HCT116 (cell line): Measurements from ENCODE around the gene CAP2. TPM values are rescaled to one million over a fixed set of nuclear protein-coding genes. Genes with fewer than 3 reads are reported as not detected.

Source experiments
- ATAC-seq: fragments of 200-7000 bp; cut with Tn5 transposase; 2 replicates; pipeline ENCODE4 v1.9.1; 2020; ENCODE audit warnings: mild to moderate bottlenecking, moderate library complexity
- BruUV-seq: library from RNA; stranded (reverse); fragments of 400-500 nt; replicated peaks from 2 replicates; lab custom pipeline; 2021; lab: Mats Ljungman, UMichigan
- CTCF ChIA-PET: fragments of 300-600 bp; sonication (Branson Sonifier 250); formaldehyde crosslinking; loops from one replicate; lab custom pipeline; 2021; ENCODE audit warnings: antibody characterized with exemption; lab: Charles Lee
- POLR2A ChIA-PET: fragments of 300-600, 350-600 bp; sonication (Branson Sonifier 250); formaldehyde crosslinking; loops from one replicate; lab custom pipeline; 2021; ENCODE audit warnings: antibody characterized with exemption; lab: Charles Lee
- RAD21 ChIA-PET, 2 experiments: fragments of 300-600 bp; sonication (Branson Sonifier 250); formaldehyde crosslinking; loops; one replicate each; lab custom pipeline; 2023; ENCODE audit warnings: low total read pairs in 2 of 2; ENCODE audit not compliant: uncharacterized antibody in 2 of 2, unreplicated experiment in 2 of 2, low non-redundant PET in 1 of 2; lab: Charles Lee
- DNase-seq: peaks from one replicate; pipeline ENCODE4 v3.0.0-alpha.2; 2010; ENCODE audit warnings: low read depth, low spot score
- H2AFZ ChIP-seq: fragments of 200-600 bp; shearing (Covaris generic), sonication (generic); 2 replicates; pipeline ENCODE4 v1.6.1; 2017; ENCODE audit warnings: low read depth, mixed run types, mixed read lengths, antibody characterized with exemption, low read length; ENCODE audit not compliant: poor library complexity, severe bottlenecking
- H3K27ac ChIP-seq: 2 replicates; pipeline ENCODE4 v1.5.1; 2012; ENCODE audit warnings: low read depth, low read length
- H3K27me3 ChIP-seq: fragments of 200-600 bp; sonication (generic); 2 replicates; pipeline ENCODE4 v1.6.1; 2016; ENCODE audit warnings: mixed run types, low read length, mixed read lengths; ENCODE audit not compliant: insufficient read depth
- H3K36me3 ChIP-seq, 2 experiments: fragments of 200-500 bp in 1 of 2; fragments of 200-600 bp in 1 of 2; sonication (Bioruptor generic) in 1 of 2; sonication (generic) in 1 of 2; 2 replicates each; pipeline versions ENCODE4 v1.5.1 to v1.6.1; 2014 to 2016; ENCODE audit warnings: low read length in 2 of 2, inconsistent platforms in 1 of 2, mixed read lengths in 1 of 2, mixed run types in 1 of 2; ENCODE audit not compliant: insufficient read depth in 2 of 2, control insufficient read depth in 1 of 2
- H3K4me1 ChIP-seq, 2 experiments: fragments of 200-600 bp in 1 of 2; sonication (generic) in 1 of 2; 2 replicates each; pipeline versions ENCODE4 v1.5.1 to v1.6.1; 2012 to 2017; ENCODE audit warnings: low read length in 2 of 2, inconsistent platforms in 1 of 2, mild to moderate bottlenecking in 1 of 2, mixed read lengths in 1 of 2, mixed run types in 1 of 2, moderate library complexity in 1 of 2; ENCODE audit not compliant: insufficient read depth in 2 of 2, control insufficient read depth in 1 of 2
- H3K4me2 ChIP-seq: fragments of 200-600 bp; sonication (generic); 2 replicates; pipeline ENCODE4 v1.6.1; 2017; ENCODE audit warnings: mixed run types, low read length, mixed read lengths
- H3K4me3 ChIP-seq, 2 experiments: fragments of 200-600 bp in 1 of 2; sonication (generic) in 1 of 2; replicated peaks in 1 of 2; 2 replicates each; pipeline ENCODE4 v1.5.1; 2011 to 2016; ENCODE audit warnings: low read length in 2 of 2, control low read depth in 1 of 2, low read depth in 1 of 2, mild to moderate bottlenecking in 1 of 2, mixed read lengths in 1 of 2, mixed run types in 1 of 2
- H3K79me2 ChIP-seq: fragments of 200-600 bp; sonication (generic); 2 replicates; pipeline ENCODE4 v1.6.1; 2017; ENCODE audit warnings: mild to moderate bottlenecking, mixed run types, low read length, moderate library complexity, mixed read lengths; ENCODE audit not compliant: insufficient read depth
- H3K9ac ChIP-seq: fragments of 200-600 bp; sonication (generic); 2 replicates; pipeline ENCODE4 v1.6.1; 2016; ENCODE audit warnings: low read length, mixed read lengths
- H3K9me2 ChIP-seq: fragments of 200-600 bp; sonication (generic), shearing (Covaris generic); 2 replicates; pipeline ENCODE4 v1.6.1; 2017; ENCODE audit warnings: mixed run types, mild to moderate bottlenecking, moderate library complexity; ENCODE audit not compliant: insufficient read depth
- H3K9me3 ChIP-seq, 2 experiments: fragments of 200-500 bp in 1 of 2; fragments of 200-600 bp in 1 of 2; sonication (Bioruptor generic) in 1 of 2; sonication (generic) in 1 of 2; 2 replicates each; pipeline ENCODE4 v1.6.1; 2014 to 2017; ENCODE audit warnings: low read length in 2 of 2, mixed read lengths in 2 of 2, inconsistent platforms in 1 of 2, low read depth in 1 of 2, mild to moderate bottlenecking in 1 of 2, mixed run types in 1 of 2, moderate library complexity in 1 of 2; ENCODE audit not compliant: control insufficient read depth in 1 of 2, insufficient read depth in 1 of 2
- H4K20me1 ChIP-seq: fragments of 200-600 bp; sonication (generic), shearing (Covaris generic); 2 replicates; pipeline ENCODE4 v1.6.1; 2017; ENCODE audit warnings: mixed run types, mild to moderate bottlenecking, moderate library complexity; ENCODE audit not compliant: insufficient read depth
- EGR1 ChIP-seq: IDR thresholded peaks from 2 replicates; pipeline ENCODE4 v1.6.1; 2012; ENCODE audit warnings: low read depth
- ELF1 ChIP-seq: IDR thresholded peaks from 2 replicates; pipeline ENCODE4 v1.6.1; 2012; ENCODE audit warnings: low read depth, borderline replicate concordance
- MAX ChIP-seq: IDR thresholded peaks from 2 replicates; pipeline ENCODE4 v1.6.1; 2012
- POLR2A ChIP-seq: IDR thresholded peaks from 2 replicates; pipeline ENCODE4 v1.7.0; 2011; ENCODE audit warnings: borderline replicate concordance; ENCODE audit not compliant: insufficient read depth, insufficient read length; ENCODE audit errors: extremely low read depth
- SRF ChIP-seq: IDR thresholded peaks from 2 replicates; pipeline ENCODE4 v1.6.1; 2012; ENCODE audit warnings: low read depth
- YY1 ChIP-seq: IDR thresholded peaks from 2 replicates; pipeline ENCODE4 v1.6.1; 2011; ENCODE audit warnings: low read length, low read depth, moderate library complexity, mild to moderate bottlenecking; ENCODE audit not compliant: insufficient replicate concordance; ENCODE audit errors: extremely low read depth
- ZBTB33 ChIP-seq: IDR thresholded peaks from 2 replicates; pipeline ENCODE4 v1.6.1; 2011; ENCODE audit warnings: mild to moderate bottlenecking, low read length, moderate library complexity; ENCODE audit not compliant: insufficient replicate concordance; ENCODE audit errors: extremely low read depth
- ZFX ChIP-seq: fragments of 450-650 bp; IDR thresholded peaks from 2 replicates; pipeline ENCODE4 v1.6.1; 2017
- intact Hi-C: fragments of 100-400 bp; cut with micrococcal nuclease; formaldehyde crosslinking; loops from 2 replicates; pipeline ENCODE4 v1.10.0; 2022
- total RNA-seq: library from RNA; stranded (reverse); gene quantifications from one replicate; pipeline ENCODE4 v1.2.1, GENCODE V29; 2021; ENCODE audit not compliant: unreplicated experiment
- TF ChIP-seq, protein P1 (sequence below): IDR thresholded peaks from 2 replicates; pipeline ENCODE4 v1.6.1; 2012
- TF ChIP-seq, protein P2 (sequence below): IDR thresholded peaks from 2 replicates; pipeline ENCODE4 v1.6.1; 2012; ENCODE audit warnings: low read depth

CAP2 gene
- total RNA-seq, 1 experiment from 2014 or later, result 3.8 TPM

DNA sequence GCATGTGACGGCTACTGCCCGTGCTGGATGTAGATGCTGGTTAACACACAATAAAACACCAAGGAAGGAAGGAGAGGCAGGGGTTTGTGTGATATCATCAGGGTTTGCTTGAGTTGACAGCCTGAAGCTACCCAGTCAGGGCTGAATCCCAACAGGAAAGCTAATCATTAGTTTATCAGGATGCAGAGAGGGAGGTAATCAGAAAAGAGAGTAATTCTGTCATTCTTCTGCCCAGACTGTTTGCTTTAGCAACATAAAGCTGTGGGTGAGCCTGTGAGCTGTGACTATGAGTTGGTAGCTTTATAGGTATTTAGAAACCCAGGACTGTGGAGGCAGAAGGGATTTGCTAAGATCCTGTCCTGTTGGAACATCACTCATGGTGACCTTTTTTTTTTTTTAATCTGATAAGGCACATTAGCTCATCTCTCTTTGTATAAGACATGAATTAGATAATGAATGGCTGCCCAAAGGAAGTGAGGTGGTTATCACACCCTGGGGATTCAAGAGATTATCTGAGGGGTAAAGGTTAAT lies 79.3 kb downstream of the CAP2 start:
- Histone ChIP-seq H3K4me1 (no peaks in the 10 kb centered on the region), H3K27me3 (no peaks in the 10 kb centered on the region), H3K9me3 (no peaks in the 10 kb centered on the region), H3K9me2 (no peaks in the 10 kb centered on the region), H3K4me2 (no peak overlapping the region), H3K27ac (no peak overlapping the region), H3K4me3 (no peak overlapping the region), H3K9ac (no peak overlapping the region), H3K36me3 (no peaks in the 10 kb centered on the region), H4K20me1 (no peaks in the 10 kb centered on the region)
- intact Hi-C loops, result no loop called here
- no peak for ATAC-seq
- no peak for DNase-seq
- POLR2A ChIA-PET, result no interaction called here
- CTCF ChIA-PET, result no interaction called here
- no peak for TF ChIP-seq MAX
- TF ChIP-seq SRF, result no peak
- TF ChIP-seq POLR2A, result no peak
- TF ChIP-seq YY1, result no peak
- no peak for TF ChIP-seq ZBTB33
- TF ChIP-seq EGR1, result no peak
- TF ChIP-seq ELF1, result no peak
- no peak for TF ChIP-seq ZFX
- TF ChIP-seq, protein P1, sequence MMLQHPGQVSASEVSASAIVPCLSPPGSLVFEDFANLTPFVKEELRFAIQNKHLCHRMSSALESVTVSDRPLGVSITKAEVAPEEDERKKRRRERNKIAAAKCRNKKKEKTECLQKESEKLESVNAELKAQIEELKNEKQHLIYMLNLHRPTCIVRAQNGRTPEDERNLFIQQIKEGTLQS, result no peak
- TF ChIP-seq, protein P2, sequence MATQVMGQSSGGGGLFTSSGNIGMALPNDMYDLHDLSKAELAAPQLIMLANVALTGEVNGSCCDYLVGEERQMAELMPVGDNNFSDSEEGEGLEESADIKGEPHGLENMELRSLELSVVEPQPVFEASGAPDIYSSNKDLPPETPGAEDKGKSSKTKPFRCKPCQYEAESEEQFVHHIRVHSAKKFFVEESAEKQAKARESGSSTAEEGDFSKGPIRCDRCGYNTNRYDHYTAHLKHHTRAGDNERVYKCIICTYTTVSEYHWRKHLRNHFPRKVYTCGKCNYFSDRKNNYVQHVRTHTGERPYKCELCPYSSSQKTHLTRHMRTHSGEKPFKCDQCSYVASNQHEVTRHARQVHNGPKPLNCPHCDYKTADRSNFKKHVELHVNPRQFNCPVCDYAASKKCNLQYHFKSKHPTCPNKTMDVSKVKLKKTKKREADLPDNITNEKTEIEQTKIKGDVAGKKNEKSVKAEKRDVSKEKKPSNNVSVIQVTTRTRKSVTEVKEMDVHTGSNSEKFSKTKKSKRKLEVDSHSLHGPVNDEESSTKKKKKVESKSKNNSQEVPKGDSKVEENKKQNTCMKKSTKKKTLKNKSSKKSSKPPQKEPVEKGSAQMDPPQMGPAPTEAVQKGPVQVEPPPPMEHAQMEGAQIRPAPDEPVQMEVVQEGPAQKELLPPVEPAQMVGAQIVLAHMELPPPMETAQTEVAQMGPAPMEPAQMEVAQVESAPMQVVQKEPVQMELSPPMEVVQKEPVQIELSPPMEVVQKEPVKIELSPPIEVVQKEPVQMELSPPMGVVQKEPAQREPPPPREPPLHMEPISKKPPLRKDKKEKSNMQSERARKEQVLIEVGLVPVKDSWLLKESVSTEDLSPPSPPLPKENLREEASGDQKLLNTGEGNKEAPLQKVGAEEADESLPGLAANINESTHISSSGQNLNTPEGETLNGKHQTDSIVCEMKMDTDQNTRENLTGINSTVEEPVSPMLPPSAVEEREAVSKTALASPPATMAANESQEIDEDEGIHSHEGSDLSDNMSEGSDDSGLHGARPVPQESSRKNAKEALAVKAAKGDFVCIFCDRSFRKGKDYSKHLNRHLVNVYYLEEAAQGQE, result no peak
- TF ChIP-seq, all 23 proteins: peak for 0
- Histone ChIP-seq H3K79me2 (no peaks in the 10 kb centered on the region), H2AFZ (no peak overlapping the region)
- BruUV-seq, result no TSS peak
- RAD21 ChIA-PET, result no interaction called here
